ACHN (cell line): ENCODE data around the gene CDH26.

Experiments used
- DNase-seq: peaks from one replicate; pipeline ENCODE4 v3.0.0-alpha.2; 2015
- in situ Hi-C: cut with HindIII; loops from 2 replicates; pipeline ENCODE4 v1.10.0; 2017; ENCODE audit warnings: low sequenced_read_pairs, low pct_ligation_motif_present, low pct_unique_long_range_greater_than_20kb

The CDH26 gene

DNA sequence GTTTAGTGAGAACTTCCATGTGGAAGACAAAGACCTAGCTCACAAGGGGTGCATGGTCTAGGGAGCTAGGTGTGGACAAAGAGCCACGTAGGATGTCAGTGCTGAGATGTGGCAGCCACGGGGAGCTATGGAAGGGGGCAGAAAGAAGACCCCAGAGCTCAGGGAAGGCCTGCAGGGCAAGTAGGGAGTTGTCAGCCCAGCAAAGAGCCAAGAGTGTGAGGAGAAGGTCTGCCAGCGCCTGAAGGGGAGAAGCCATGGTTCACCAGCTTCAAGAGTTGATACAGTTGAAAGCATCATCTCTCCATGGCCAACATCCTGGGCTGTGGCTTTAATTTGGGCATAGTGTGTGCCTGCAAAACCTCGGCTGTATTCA, 95.6 kb downstream of the CDH26 start:
- no peak for DNase-seq
- in situ Hi-C loops, result no loop called here

GRCh38 chr20:60054716-60055634, 96.8 kb downstream of the CDH26 start:
- in situ Hi-C loops, result no loop called here
- DNase-seq, result no peak

DNA sequence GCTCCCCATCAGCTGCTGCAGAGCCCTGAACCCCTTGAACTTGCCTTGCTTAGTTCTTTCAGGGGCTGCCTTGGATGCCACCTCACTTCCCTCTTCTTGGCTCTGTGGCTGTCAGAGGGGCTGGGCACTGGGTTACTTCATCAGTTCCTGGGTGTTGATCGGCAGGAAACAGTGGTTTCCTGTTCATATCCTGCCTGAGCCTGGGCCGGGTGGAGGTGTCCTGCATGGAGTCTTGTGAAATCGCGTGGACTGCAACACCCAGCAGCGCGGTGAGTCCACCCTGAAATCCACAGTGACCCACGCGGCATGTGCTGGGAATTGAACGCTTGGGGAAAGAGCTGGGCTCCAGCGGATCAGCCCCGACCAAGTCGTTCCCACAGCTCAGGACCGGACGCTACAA, 97.5 kb downstream of the CDH26 start:
- in situ Hi-C loops, result no loop called here

DNA sequence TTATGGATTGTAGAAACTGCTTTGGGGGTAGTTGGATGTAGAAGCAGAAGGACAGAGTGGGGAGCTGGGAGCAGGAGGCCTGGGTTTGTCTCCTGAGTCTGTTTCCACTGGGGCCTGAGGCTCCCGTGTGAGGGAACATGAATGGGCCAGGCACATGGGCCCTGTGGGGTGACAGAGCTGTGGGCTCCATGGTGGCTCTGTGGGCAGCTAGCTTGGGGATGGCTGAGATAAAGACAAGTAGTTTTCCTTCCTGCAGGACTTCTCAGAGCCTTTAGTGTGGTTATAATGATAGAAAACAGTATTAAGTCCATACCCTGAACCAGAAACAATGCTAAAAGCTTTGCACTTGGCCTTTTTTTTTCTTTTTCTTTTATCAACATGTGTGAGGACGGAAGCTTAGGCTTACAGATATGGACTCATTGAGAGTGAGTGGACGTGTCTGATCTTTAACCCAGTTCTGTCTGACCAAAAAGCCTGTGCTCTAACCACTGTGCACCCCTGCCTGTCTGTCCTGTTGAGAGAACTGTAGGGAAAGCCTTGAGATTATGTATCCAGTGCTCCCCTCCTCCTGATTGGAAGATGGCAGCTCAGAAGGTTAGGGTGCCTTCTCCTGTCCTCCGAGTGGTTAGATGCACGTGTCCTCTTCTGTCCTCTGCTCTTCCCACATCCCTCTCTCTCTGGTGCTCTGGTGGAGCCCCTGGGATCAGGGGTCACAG, 98.3 kb downstream of the CDH26 start:
- no peak for DNase-seq
- in situ Hi-C loops, result no loop called here

More for the DNA sequence above, 97.5 kb downstream of the CDH26 start:
- DNase-seq, result no peak

DNA sequence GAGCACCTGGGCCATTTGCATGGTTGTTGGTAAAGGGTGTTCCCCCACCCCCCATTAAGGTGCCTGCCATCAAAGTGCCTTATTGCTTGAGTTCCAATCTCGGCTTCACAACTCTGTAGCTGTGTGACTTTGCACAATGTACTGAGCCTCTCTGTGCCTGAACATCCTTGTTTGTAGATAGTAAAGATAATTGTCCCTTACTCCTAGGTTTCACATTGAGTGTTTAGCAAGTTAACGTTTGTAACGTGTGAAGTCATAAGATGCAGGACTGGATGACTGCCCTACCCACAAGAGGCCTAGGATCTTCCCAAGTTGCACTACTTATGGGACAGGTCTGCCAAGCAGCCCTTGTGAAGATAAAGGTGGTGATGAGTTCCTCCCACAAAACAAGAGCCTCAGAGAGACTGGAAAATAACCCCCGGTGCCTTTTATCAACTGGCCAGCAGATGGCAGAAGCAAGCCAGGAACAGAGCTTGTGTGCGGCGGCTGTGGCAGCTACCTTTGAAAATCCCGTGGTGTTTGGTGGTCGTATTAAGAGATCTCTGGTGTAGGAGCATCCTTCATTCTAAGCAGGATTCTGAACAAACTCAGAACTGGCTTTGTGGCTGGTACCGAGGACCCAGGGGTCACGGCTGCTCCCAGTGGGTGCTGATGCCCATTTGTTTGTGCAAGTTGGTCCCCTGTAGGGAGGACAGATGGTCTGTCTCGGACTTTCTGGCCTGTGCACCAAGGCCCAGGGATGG, 99.1 kb downstream of the CDH26 start:
- in situ Hi-C loops, result no loop called here
- DNase-seq, result peak; percentile 51

- in situ Hi-C loops, result no loop called here
Measured at GRCh38 chr20:60057866-60058807, 99.9 kb downstream of the CDH26 start.

GRCh38 chr20:60058879-60059278, 100.7 kb downstream of the CDH26 start:
- in situ Hi-C loops, result no loop called here
- no peak for DNase-seq

More at GRCh38 chr20:60057866-60058807, 99.9 kb downstream of the CDH26 start:
- no peak for DNase-seq

DNA sequence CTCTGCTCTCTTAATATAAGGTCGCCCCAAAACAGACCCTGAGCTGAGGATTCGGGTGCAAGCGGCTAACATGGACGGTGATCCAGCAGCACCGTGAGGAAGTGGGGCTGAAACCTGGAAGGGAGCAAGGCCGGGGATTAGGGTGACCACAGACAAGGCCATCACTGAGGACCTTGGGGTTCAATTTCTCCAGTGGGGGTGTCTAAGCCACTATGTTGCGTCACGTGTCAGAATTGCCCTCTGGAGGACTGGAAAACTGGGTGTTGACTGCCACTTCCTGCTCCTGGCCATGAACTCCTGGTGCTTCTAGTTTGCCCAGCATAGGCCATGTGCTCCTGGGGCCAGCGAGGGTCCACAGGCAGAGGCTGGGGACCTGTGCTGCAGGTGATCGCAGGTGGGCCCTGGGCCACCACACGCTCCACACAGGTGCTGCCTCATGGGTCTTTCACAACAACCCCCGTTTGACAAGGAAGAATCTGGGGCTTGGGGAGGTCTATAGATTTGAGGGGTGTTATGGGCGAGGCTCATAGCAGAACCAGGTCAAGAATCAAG, 101.9 kb downstream of the CDH26 start:
- no peak for DNase-seq
- in situ Hi-C loops, result no loop called here

DNA sequence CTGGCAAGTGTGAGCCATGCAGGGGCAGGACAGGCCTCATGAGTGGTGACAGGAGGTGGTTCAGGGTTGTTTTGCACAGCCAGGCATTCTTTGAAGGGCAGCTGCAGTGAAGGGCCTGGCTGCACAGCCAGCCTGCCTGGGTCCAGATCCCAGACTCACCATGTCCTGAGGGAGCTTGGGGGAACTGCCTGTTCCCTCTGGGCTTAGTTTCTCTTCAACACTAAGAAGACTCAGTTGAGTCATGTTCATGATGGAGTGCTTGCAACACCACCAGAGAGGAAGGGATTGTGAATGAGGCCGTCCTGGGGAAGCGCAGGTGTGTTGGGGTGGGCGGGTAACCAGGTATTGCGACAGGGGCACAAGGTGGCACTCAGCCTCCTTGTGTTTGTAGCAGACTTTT, 102.4 kb downstream of the CDH26 start:
- DNase-seq, result no peak
- in situ Hi-C loops, result no loop called here

GRCh38 chr20:60062431-60063047, 104.3 kb downstream of the CDH26 start:
- in situ Hi-C loops, result no loop called here
- no peak for DNase-seq

DNA sequence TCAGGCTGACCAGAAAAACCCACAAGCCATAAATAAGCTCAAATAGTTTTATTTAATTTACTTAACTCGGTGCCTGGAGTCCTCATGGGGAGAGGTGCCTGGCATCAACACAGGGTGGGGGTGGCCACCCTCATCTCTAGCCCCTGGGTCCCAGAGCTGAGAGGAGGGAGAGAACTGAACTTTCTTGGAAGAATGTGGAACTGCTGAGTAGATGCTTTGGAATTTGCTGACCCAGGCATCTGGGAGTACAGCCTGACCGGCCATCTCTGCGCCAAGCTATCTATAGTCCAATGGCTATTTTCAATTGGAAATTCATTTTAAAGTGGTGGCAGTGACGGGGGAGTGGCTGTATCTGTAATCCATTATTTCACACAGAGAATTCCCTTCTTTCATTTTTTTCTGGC, 104.8 kb downstream of the CDH26 start:
- DNase-seq, result no peak
- in situ Hi-C loops, result no loop called here

DNA sequence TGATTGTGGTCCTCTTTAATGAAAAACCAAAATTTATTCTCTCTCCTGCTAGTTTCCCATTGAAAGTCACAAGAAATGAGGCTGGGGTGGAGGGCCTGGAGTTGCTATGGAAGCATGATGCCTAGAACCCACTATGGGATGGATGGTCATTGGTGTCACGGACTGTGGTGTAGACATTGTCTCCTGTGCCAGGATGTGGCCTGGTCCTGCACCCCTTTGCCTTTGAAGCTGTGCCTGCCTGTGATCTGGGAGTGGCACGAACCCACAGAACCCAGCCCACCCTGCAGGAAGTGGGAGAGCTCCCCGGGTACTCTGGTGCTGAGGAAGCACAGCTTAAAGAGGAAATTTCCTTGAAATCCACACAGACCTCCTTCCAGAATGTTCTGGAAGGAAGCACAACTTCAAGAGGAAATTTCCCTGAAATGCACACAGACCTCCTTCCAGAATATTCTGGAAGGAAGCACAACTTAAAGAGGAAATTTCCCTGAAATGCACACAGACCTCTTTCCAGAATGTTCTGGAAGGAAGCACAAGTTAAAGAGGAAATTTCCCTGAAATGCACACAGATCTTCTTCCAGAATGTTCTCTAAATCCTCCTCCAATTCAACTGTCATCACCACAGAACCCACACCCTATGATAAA, 105.6 kb downstream of the CDH26 start:
- in situ Hi-C loops, result no loop called here
- no peak for DNase-seq
